Fibroblast of peridontal ligament (primary cell): ENCODE results near the gene TPPP3.

Experiments
- DNase-seq: peaks from one replicate; pipeline ENCODE4 v3.0.0-alpha.2; 2010; ENCODE audit errors: extremely low read depth

The TPPP3 gene

GRCh38 chr16:67342616-67343015 lies 50.7 kb downstream of the TPPP3 start:
- DNase-seq, result no peak

- DNase-seq, result no peak
Observed at GRCh38 chr16:67341250-67341649, 52.0 kb downstream of the TPPP3 start.
